ENCODE measurements around the gene NGLY1.

NGLY1 gene

GRCh38 chr3:25683882-25684281 is 99.4 kb downstream of the NGLY1 start:
- Histone ChIP-seq H3K79me2 (ENCODE audit: insufficient read depth, low read depth) (no peaks in the 10 kb centered on the region), H3K36me3 (ENCODE audit: insufficient read depth) (no peaks in the 10 kb centered on the region), H3K9ac (no peak overlapping the region), H3K27ac (no peak overlapping the region), H2AFZ (ENCODE audit: low read depth) (no peak overlapping the region), H3K4me3 (IDR thresholded peaks at IDR 0.05; ENCODE audit: insufficient read depth, low read depth, low read length) (no peak overlapping the region), H4K20me1 (ENCODE audit: insufficient read depth) (no peaks in the 10 kb centered on the region), H3K4me2 (no peak overlapping the region), H3K27me3 (ENCODE audit: insufficient read depth, low read depth) (no peaks in the 10 kb centered on the region), H3K4me1 (ENCODE audit: low read depth, poor library complexity, severe bottlenecking) (no peaks in the 10 kb centered on the region)
- no peak for TF ChIP-seq CTCF (conservative IDR thresholded peaks at IDR 0.05; ENCODE audit: low read depth, low read length)

- Histone ChIP-seq H4K20me1 (ENCODE audit: insufficient read depth) (no peaks in the 10 kb centered on the region), H3K4me3 (IDR thresholded peaks at IDR 0.05; ENCODE audit: insufficient read depth, low read depth, low read length) (no peak overlapping the region), H3K36me3 (ENCODE audit: insufficient read depth) (no peaks in the 10 kb centered on the region), H3K4me2 (no peak overlapping the region), H3K27ac (no peak overlapping the region), H2AFZ (ENCODE audit: low read depth) (no peak overlapping the region), H3K9ac (no peak overlapping the region), H3K4me1 (ENCODE audit: low read depth, poor library complexity, severe bottlenecking) (no peaks in the 10 kb centered on the region), H3K27me3 (ENCODE audit: insufficient read depth, low read depth) (no peaks in the 10 kb centered on the region), H3K79me2 (ENCODE audit: insufficient read depth, low read depth) (no peaks in the 10 kb centered on the region)
- no peak for TF ChIP-seq CTCF (conservative IDR thresholded peaks at IDR 0.05; ENCODE audit: low read depth, low read length)
These were observed 99.8 kb downstream of the NGLY1 start for GRCh38 chr3:25683410-25683809.

GRCh38 chr3:25679642-25680302 is 103.5 kb downstream of the NGLY1 start:
- H2AFZ ChIP-seq (ENCODE audit: low read depth), result no peak overlapping the region
- no peaks in the 10 kb centered on the region for H4K20me1 ChIP-seq (ENCODE audit: insufficient read depth)
- H3K27ac ChIP-seq, result no peak overlapping the region
- H3K79me2 ChIP-seq (ENCODE audit: insufficient read depth, low read depth), result no peaks in the 10 kb centered on the region
- no peaks in the 10 kb centered on the region for H3K27me3 ChIP-seq (ENCODE audit: insufficient read depth, low read depth)
- H3K4me1 ChIP-seq (ENCODE audit: low read depth, poor library complexity, severe bottlenecking), result no peaks in the 10 kb centered on the region
- TF ChIP-seq CTCF (conservative IDR thresholded peaks at IDR 0.05; ENCODE audit: low read depth, low read length), result no peak
- H3K4me2 ChIP-seq, result no peak overlapping the region
- H3K4me3 ChIP-seq (IDR thresholded peaks at IDR 0.05; ENCODE audit: insufficient read depth, low read depth, low read length), result no peak overlapping the region
- H3K9ac ChIP-seq, result no peak overlapping the region
- H3K36me3 ChIP-seq (ENCODE audit: insufficient read depth), result no peaks in the 10 kb centered on the region

GRCh38 chr3:25679166-25679565 is 104.1 kb downstream of the NGLY1 start:
- Histone ChIP-seq H3K27me3 (ENCODE audit: insufficient read depth, low read depth) (no peaks in the 10 kb centered on the region), H3K4me1 (ENCODE audit: low read depth, poor library complexity, severe bottlenecking) (no peaks in the 10 kb centered on the region), H3K9ac (no peak overlapping the region), H3K4me2 (no peak overlapping the region), H3K4me3 (IDR thresholded peaks at IDR 0.05; ENCODE audit: insufficient read depth, low read depth, low read length) (no peak overlapping the region), H2AFZ (ENCODE audit: low read depth) (no peak overlapping the region), H3K27ac (no peak overlapping the region), H3K79me2 (ENCODE audit: insufficient read depth, low read depth) (no peaks in the 10 kb centered on the region), H4K20me1 (ENCODE audit: insufficient read depth) (no peaks in the 10 kb centered on the region), H3K36me3 (ENCODE audit: insufficient read depth) (no peaks in the 10 kb centered on the region)
- no peak for TF ChIP-seq CTCF (conservative IDR thresholded peaks at IDR 0.05; ENCODE audit: low read depth, low read length)
